Cardiac septum (tissue), 1 donor: ENCODE measurements around the gene SRPK1. TPM values are rescaled to one million over a fixed set of nuclear protein-coding genes. Genes with fewer than 3 reads are reported as not detected.

Experiments used
- DNase-seq: peaks from one replicate; pipeline ENCODE4 v3.0.0-alpha.2; 2020; ENCODE audit warnings: low spot score
- intact Hi-C: fragments of 100-400 bp; cut with DNase I; formaldehyde crosslinking; loops from one replicate; pipeline ENCODE4 v1.14.0; 2022
- total RNA-seq: library from RNA; stranded (reverse); fragmentation: NEBNext Ultra II Directional; extraction: Animal tissue kit (Norgen Biotek cat#: 25700); gene quantifications from one replicate; pipeline ENCODE4 v1.2.1, GENCODE V29; 2021
- donor health status: DM: no; HTN: no; CAD: no.

The SRPK1 gene
- total RNA-seq, 1 donor from 2014 or later: 20.4 TPM

- intact Hi-C loops: no loop called here
- no peak for DNase-seq
Measured at GRCh38 chr6:35905841-35906498, 14.9 kb downstream of the SRPK1 start.

DNA sequence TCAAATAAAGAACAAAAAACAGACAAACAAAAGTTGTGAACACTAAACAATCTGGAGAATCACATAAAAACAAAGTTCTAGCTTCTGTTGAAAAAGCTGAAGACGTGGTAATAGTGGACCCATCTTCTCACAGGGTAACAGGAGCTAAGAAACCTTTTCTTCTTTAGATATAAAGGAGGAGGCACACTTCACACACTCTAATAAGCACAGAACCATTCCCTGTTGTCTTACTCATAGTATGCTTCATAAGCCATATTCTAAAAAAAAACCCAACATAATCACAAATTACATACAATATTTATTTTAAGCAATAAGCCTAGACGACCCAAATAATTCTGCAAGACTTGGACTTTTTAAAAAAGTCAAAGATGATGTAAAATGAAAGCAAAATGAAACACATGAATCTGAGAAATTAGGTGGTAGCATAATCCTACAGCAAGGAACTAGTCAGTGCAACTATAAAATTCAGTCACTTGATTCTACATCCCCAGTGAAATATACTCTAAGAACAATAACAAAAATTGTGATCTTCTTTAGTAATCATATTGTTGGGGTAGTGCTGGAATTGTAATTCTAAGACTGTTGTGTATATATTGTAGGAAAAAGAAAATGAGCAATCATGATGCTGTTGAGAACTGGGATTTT, 15.6 kb downstream of the SRPK1 start:
- intact Hi-C loops: no loop called here
- DNase-seq: no peak

- DNase-seq: no peak
- intact Hi-C loops: no loop called here
Measured at GRCh38 chr6:35903679-35904078, 17.2 kb downstream of the SRPK1 start.

- intact Hi-C loops: no loop called here
- DNase-seq: no peak
Measured at GRCh38 chr6:35900448-35900847, 20.4 kb downstream of the SRPK1 start.

DNA sequence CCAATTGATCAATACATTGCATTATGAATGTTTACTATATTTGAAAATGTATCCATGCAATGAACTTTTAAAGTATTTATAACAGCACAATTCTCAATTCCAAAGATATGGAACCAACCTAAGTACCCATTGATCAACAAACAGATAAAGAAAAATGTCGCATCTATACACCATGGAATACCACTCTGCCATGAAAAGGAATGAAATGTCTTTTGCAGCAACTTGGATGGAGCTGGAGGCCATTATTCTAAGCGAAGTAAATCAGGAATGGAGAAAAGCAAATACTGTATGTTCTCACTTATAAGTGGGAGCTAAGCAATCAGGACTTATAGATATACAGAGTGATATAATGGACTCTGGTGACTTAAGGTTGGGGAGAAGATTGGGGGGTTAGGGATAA, 22.9 kb downstream of the SRPK1 start:
- intact Hi-C loops: no loop called here

DNA sequence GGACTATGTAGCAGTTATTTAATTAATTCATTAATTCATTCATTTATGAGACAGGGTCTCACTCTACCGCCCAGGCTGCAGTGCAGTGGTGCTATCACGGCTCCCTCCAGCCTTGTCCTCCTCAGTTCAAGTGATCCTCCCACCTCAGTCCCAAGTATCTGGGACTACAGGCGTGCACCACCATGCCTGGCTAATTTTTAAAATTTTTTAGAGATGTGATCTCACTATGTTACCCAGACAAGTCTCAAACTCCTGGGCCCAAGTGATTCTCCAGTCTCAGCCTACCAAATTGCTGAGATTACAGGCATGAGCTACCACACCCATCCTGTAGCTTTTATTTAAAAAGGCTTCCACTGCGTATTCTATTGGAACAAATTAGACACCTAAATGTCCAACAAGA, 23.4 kb downstream of the SRPK1 start:
- intact Hi-C loops: no loop called here
- no peak for DNase-seq

More for the DNA sequence above, 22.9 kb downstream of the SRPK1 start:
- no peak for DNase-seq

DNA sequence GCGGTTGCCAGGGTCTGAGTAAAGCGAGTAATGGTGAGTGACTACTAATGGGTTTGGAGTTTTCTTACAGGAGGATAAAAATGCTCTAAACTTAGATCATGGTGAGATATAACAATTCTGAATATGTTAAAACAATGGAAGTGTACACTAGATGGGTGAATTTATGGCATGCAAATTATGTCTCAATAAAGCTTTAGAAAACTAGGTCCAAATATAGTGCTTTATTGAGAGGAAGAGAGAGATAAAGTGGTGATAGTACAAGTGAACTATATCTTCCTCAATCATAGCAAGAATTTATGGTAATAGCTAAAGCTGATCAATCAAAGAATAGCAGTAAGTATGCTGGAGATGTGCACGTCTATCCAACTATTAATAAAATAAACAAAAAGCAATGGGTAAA, 23.9 kb downstream of the SRPK1 start:
- intact Hi-C loops: no loop called here
- no peak for DNase-seq

DNA sequence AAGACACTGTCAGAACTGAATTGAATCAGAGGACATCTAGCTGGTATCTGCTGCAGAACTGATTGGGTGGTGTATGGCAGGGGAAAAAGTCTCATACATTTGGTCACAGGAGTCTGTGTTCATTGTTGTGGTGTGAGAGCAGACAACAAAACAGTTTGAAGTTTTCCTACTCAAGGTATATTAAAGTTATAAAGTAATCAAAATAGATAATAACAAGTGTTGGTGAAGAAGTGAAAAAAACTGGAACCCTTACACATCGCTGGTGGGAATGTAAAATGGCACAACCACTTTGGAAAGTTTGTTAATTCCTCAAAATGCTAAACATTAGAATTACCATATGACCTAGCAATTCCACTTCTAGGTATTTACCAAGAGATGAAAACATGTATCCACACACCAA, 24.7 kb downstream of the SRPK1 start:
- DNase-seq: no peak
- intact Hi-C loops: no loop called here

- intact Hi-C loops: no loop called here
- DNase-seq: no peak
Measured at GRCh38 chr6:35895560-35895959, 25.3 kb downstream of the SRPK1 start.

- intact Hi-C loops: no loop called here
- no peak for DNase-seq
Measured at GRCh38 chr6:35894776-35895175, 26.1 kb downstream of the SRPK1 start.

- no peak for DNase-seq
- intact Hi-C loops: no loop called here
Measured at GRCh38 chr6:35893246-35893645, 27.7 kb downstream of the SRPK1 start.

DNA sequence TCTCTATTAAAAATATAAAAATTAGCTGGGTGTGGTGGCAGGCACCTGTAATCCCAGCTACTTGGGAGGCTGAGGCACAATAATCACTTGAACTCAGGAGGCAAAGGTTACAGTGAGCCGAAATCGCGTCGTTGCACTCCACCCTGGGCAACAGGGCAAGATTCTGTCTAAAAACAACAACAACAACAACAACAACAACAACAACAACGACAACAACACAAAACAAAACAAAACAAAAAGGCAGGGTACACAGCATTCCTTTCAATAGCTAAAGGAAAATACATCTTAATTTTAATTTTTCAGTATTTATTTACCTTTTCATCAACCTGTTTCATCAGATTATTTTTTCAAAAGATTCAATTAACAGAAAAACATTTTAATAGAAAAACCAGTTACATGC, 28.4 kb downstream of the SRPK1 start:
- intact Hi-C loops: no loop called here
- DNase-seq: no peak

- DNase-seq: no peak
- intact Hi-C loops: no loop called here
Measured at GRCh38 chr6:35879151-35879550, 41.7 kb downstream of the SRPK1 start.

GRCh38 chr6:35876902-35877301, 44.0 kb downstream of the SRPK1 start:
- no peak for DNase-seq
- intact Hi-C loops: no loop called here

DNA sequence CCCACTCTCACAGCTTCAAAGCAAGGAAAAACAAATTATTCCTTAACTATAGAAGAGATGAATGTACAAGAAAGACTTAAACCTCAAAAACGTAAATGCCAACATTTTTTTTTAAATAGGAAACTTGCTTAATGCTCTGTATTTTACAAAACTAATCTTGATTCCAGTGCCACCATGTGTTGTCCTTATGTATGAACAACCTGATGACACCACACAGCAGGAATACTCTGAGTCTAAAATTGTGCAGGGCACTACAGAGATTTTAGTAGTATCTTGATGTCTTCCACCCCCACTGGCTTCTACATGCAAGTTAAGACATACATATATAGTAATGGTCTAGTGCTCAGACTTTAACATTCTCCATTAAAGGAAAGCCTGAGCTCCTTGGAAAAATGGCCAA, 46.2 kb downstream of the SRPK1 start:
- intact Hi-C loops: no loop called here
- no peak for DNase-seq

DNA sequence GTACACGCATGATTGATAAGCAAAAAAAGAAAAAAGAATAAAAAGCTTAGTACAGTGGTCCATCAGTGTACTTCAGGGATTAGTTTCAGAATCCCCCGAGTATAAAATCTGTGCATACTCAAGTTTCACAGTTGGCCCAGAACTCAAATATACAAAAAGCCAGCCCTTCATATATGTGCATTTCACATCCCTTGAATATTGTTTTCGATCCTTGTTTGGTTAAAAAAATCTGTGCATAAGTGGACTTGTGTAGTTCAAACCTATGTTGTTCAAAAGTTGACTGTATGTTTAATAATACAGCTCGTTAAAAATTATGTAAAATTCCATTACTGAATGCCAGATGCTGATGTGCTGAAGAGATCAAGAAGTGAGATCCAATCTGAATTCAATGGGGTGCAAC, 61.5 kb downstream of the SRPK1 start:
- intact Hi-C loops: no loop called here
- no peak for DNase-seq

DNA sequence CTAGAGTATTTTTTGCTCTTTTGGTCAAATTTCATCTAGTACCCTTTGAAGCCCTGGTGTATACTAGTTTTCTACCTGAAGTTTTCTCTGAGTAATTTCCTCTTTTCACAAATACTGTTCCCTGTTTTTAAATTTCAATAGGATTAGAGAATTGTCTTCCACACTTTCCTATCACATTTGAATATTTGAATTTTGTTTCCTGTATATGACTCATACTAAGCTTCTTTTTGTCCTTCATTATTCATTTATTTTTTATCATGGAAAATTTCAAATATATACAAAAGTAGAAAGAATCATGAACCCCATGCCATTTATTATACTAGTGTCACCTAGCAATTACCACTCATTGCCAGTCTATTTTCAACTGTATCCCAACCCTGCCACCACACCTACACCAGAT, 63.0 kb downstream of the SRPK1 start:
- intact Hi-C loops: no loop called here
- DNase-seq: no peak

DNA sequence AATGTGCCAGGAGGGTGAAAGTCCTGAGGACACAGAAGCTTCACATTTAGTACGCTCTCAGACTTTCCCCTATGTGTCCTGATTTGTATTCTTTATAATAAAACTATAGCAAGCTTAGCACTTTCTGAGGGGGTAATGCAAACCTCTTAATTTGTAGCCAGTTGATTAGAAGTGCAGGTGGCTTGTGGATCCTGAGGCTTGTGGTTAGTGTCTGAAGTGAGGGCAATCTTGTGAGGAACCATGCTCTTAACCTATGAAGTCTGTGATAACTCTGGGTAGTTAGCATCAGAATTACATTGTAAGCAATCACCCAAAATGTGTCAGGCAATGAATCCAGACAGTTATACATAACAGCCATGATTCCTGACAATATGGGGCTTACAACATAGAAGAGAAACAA, 64.6 kb downstream of the SRPK1 start:
- intact Hi-C loops: no loop called here
- no peak for DNase-seq

- no peak for DNase-seq
- intact Hi-C loops: no loop called here
Measured at GRCh38 chr6:35852994-35853393, 67.9 kb downstream of the SRPK1 start.

GRCh38 chr6:35850208-35850607, 70.7 kb downstream of the SRPK1 start:
- intact Hi-C loops: no loop called here
- DNase-seq: no peak

GRCh38 chr6:35844290-35844689, 76.6 kb downstream of the SRPK1 start:
- no peak for DNase-seq
- intact Hi-C loops: no loop called here

DNA sequence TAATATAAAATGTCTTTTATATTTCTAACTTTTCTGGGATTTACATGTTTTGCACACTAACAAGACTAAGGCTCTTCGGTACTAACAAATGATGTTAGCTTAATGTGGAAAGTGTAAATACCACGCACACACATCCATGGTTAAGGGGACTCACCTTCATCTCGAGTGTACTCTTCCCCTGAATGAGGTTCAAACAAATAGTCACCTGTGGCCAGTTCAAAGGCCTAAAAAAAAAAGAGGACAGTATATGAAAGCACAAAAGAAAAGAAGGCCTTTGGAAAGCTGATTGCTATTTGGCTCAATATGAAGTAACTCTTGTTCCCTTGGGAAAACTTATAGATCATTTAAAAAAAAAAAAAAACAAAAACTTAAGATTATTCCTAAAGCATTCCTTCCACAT, 78.5 kb downstream of the SRPK1 start:
- no peak for DNase-seq
- intact Hi-C loops: no loop called here
